ENCODE measurements around the gene GALNS. TPM values are rescaled to one million over a fixed set of nuclear protein-coding genes. Genes with fewer than 3 reads are reported as not detected.
"Not testable (repeated sequence)": the region's sequence is repeated elsewhere in the genome, so short reads cannot be mapped to it uniquely, and the experiment has no call there.

Gene GALNS
- polyA plus RNA-seq, 4 donors: 21.3 to 23.4 (median 22.7) TPM

GRCh38 chr16:88840600-88841215 is 16.0 kb downstream of the GALNS start:
- DNase-seq (ENCODE audit: low read depth in 4 of 4, low spot score in 3 of 4): no peak

- DNase-seq (ENCODE audit: low read depth in 4 of 4, low spot score in 3 of 4): no peak
Observed at GRCh38 chr16:88839745-88840599, 16.8 kb downstream of the GALNS start.

GRCh38 chr16:88839026-88839529 is 17.7 kb downstream of the GALNS start:
- no peak for DNase-seq (ENCODE audit: low read depth in 4 of 4, low spot score in 3 of 4)

GRCh38 chr16:88838566-88838965 is 18.2 kb downstream of the GALNS start:
- DNase-seq (ENCODE audit: low read depth in 4 of 4, low spot score in 3 of 4): no peak

- DNase-seq (ENCODE audit: low read depth in 4 of 4, low spot score in 3 of 4): no peak
Observed at GRCh38 chr16:88837806-88838205, 18.9 kb downstream of the GALNS start.

GRCh38 chr16:88836791-88837190 is 20.0 kb downstream of the GALNS start:
- DNase-seq (ENCODE audit: low read depth in 4 of 4, low spot score in 3 of 4): no peak

GRCh38 chr16:88835818-88836217 is 20.9 kb downstream of the GALNS start:
- DNase-seq (ENCODE audit: low read depth in 4 of 4, low spot score in 3 of 4): no peak

GRCh38 chr16:88835383-88835782 is 21.4 kb downstream of the GALNS start:
- DNase-seq (ENCODE audit: low read depth in 4 of 4, low spot score in 3 of 4): no peak

GRCh38 chr16:88834670-88835069 is 22.1 kb downstream of the GALNS start:
- no peak for DNase-seq (ENCODE audit: low read depth in 4 of 4, low spot score in 3 of 4)

GRCh38 chr16:88833086-88833485 is 23.7 kb downstream of the GALNS start:
- no peak for DNase-seq (ENCODE audit: low read depth in 4 of 4, low spot score in 3 of 4)

- DNase-seq (ENCODE audit: low read depth in 4 of 4, low spot score in 3 of 4): no peak
Observed at GRCh38 chr16:88831838-88832237, 24.9 kb downstream of the GALNS start.

- DNase-seq (ENCODE audit: low read depth in 4 of 4, low spot score in 3 of 4): no peak
Observed at GRCh38 chr16:88830783-88831182, 26.0 kb downstream of the GALNS start.

- DNase-seq (ENCODE audit: low read depth in 4 of 4, low spot score in 3 of 4): peak in 3 of 4 donors; percentile 30 to 58 (median 41)
Observed at GRCh38 chr16:88830258-88830657, 26.5 kb downstream of the GALNS start.

- no peak for DNase-seq (ENCODE audit: low read depth in 4 of 4, low spot score in 3 of 4)
Observed at GRCh38 chr16:88828711-88829110, 28.0 kb downstream of the GALNS start.

- DNase-seq (ENCODE audit: low read depth in 4 of 4, low spot score in 3 of 4): no peak
Observed at GRCh38 chr16:88827727-88828126, 29.0 kb downstream of the GALNS start.

- no peak for DNase-seq (ENCODE audit: low read depth in 4 of 4, low spot score in 3 of 4)
Observed at GRCh38 chr16:88826070-88826840, 30.5 kb downstream of the GALNS start.

GRCh38 chr16:88825146-88825545 is 31.6 kb downstream of the GALNS start:
- no peak for DNase-seq (ENCODE audit: low read depth in 4 of 4, low spot score in 3 of 4)

- no peak for DNase-seq (ENCODE audit: low read depth in 4 of 4, low spot score in 3 of 4)
Observed at GRCh38 chr16:88824256-88825077, 32.3 kb downstream of the GALNS start.

GRCh38 chr16:88823646-88824045 is 33.1 kb downstream of the GALNS start:
- DNase-seq (ENCODE audit: low read depth in 4 of 4, low spot score in 3 of 4): not testable (repeated sequence)
